ENCODE results near the gene APOB.
"Not testable (repeated sequence)": the region's sequence is repeated elsewhere in the genome, so short reads cannot be mapped to it uniquely, and the experiment has no call there.

Gene APOB

GRCh38 chr2:21032338-21033236 is 11.3 kb downstream of the APOB start:
- H3K27me3 Mint-ChIP-seq: peaks cover 8 to 28% of the 10 kb centered on the region in 2 donors
- no peak for DNase-seq
- no peaks in the 10 kb centered on the region for H3K9me3 Mint-ChIP-seq
- no peak overlapping the region for H3K4me3 Mint-ChIP-seq
- no peak for ATAC-seq (replicated peaks)
- H3K27ac Mint-ChIP-seq: no peak overlapping the region
- no peaks in the 10 kb centered on the region for H3K36me3 Mint-ChIP-seq (ENCODE audit: insufficient read depth)
- peaks cover 0 to 4% of the 10 kb centered on the region in 2 donors for H3K4me1 Mint-ChIP-seq (ENCODE audit: low read depth in 2 of 2)

- no peak for DNase-seq
- Mint-ChIP-seq H3K36me3 (ENCODE audit: insufficient read depth) (no peaks in the 10 kb centered on the region), H3K4me1 (ENCODE audit: low read depth in 2 of 2) (peaks cover 0 to 2% of the 10 kb centered on the region in 2 donors), H3K27me3 (peaks cover 8 to 22% of the 10 kb centered on the region in 2 donors), H3K4me3 (no peak overlapping the region), H3K9me3 (no peaks in the 10 kb centered on the region), H3K27ac (no peak overlapping the region)
- ATAC-seq (replicated peaks): no peak
These were observed 12.6 kb downstream of the APOB start for GRCh38 chr2:21030983-21031968.

- H3K4me1 Mint-ChIP-seq (ENCODE audit: low read depth in 2 of 2): no peaks in the 10 kb centered on the region
- peaks cover 8 to 9% of the 10 kb centered on the region in 2 donors for H3K27me3 Mint-ChIP-seq
These were observed 14.4 kb downstream of the APOB start for GRCh38 chr2:21029519-21029918.

GRCh38 chr2:21028951-21029350 is 14.9 kb downstream of the APOB start:
- H3K4me3 Mint-ChIP-seq; H3K9me3 Mint-ChIP-seq; ATAC-seq (replicated peaks); H3K27me3 Mint-ChIP-seq; H3K36me3 Mint-ChIP-seq (ENCODE audit: insufficient read depth); H3K4me1 Mint-ChIP-seq (ENCODE audit: low read depth in 2 of 2); H3K27ac Mint-ChIP-seq; DNase-seq: not testable (repeated sequence)

More at GRCh38 chr2:21029519-21029918, 14.4 kb downstream of the APOB start:
- H3K4me3 Mint-ChIP-seq: no peak overlapping the region
- no peak for ATAC-seq (replicated peaks)
- no peaks in the 10 kb centered on the region for H3K36me3 Mint-ChIP-seq (ENCODE audit: insufficient read depth)
- H3K27ac Mint-ChIP-seq: no peak overlapping the region
- no peaks in the 10 kb centered on the region for H3K9me3 Mint-ChIP-seq
- no peak for DNase-seq

GRCh38 chr2:21028021-21028947 is 15.6 kb downstream of the APOB start:
- H3K27me3 Mint-ChIP-seq: peaks cover 8 to 9% of the 10 kb centered on the region in 2 donors
- ATAC-seq (replicated peaks): no peak
- no peaks in the 10 kb centered on the region for H3K9me3 Mint-ChIP-seq
- no peak overlapping the region for H3K4me3 Mint-ChIP-seq
- no peaks in the 10 kb centered on the region for H3K4me1 Mint-ChIP-seq (ENCODE audit: low read depth in 2 of 2)
- no peak overlapping the region for H3K27ac Mint-ChIP-seq
- DNase-seq: no peak
- H3K36me3 Mint-ChIP-seq (ENCODE audit: insufficient read depth): no peaks in the 10 kb centered on the region

GRCh38 chr2:21026479-21027282 is 17.2 kb downstream of the APOB start:
- Mint-ChIP-seq H3K4me1 (ENCODE audit: low read depth in 2 of 2) (no peaks in the 10 kb centered on the region), H3K9me3 (no peaks in the 10 kb centered on the region), H3K4me3 (no peak overlapping the region), H3K27ac (no peak overlapping the region), H3K27me3 (peaks cover 8 to 9% of the 10 kb centered on the region in 2 donors), H3K36me3 (ENCODE audit: insufficient read depth) (no peaks in the 10 kb centered on the region)
- DNase-seq (no peak), ATAC-seq (replicated peaks) (no peak)

GRCh38 chr2:21025690-21026478 is 18.0 kb downstream of the APOB start:
- H3K9me3 Mint-ChIP-seq: no peaks in the 10 kb centered on the region
- ATAC-seq (replicated peaks) (no peak), DNase-seq (no peak)
- no peaks in the 10 kb centered on the region for H3K4me1 Mint-ChIP-seq (ENCODE audit: low read depth in 2 of 2)
- H3K27me3 Mint-ChIP-seq: peaks cover 8 to 9% of the 10 kb centered on the region in 2 donors
- no peak overlapping the region for H3K27ac Mint-ChIP-seq
- no peak overlapping the region for H3K4me3 Mint-ChIP-seq
- H3K36me3 Mint-ChIP-seq (ENCODE audit: insufficient read depth): no peaks in the 10 kb centered on the region

- Mint-ChIP-seq H3K36me3 (ENCODE audit: insufficient read depth) (no peaks in the 10 kb centered on the region), H3K27me3 (peaks cover 8 to 9% of the 10 kb centered on the region in 2 donors), H3K27ac (no peak overlapping the region), H3K4me3 (no peak overlapping the region), H3K9me3 (no peaks in the 10 kb centered on the region), H3K4me1 (ENCODE audit: low read depth in 2 of 2) (no peaks in the 10 kb centered on the region)
- DNase-seq: no peak
- ATAC-seq (replicated peaks): no peak
These were observed 19.0 kb downstream of the APOB start for GRCh38 chr2:21024722-21025389.

GRCh38 chr2:21024198-21024597 is 19.7 kb downstream of the APOB start:
- Mint-ChIP-seq H3K36me3 (ENCODE audit: insufficient read depth) (no peaks in the 10 kb centered on the region), H3K4me3 (no peak overlapping the region), H3K27me3 (peaks cover 8 to 9% of the 10 kb centered on the region in 2 donors), H3K9me3 (no peaks in the 10 kb centered on the region), H3K27ac (no peak overlapping the region), H3K4me1 (ENCODE audit: low read depth in 2 of 2) (no peaks in the 10 kb centered on the region)
- ATAC-seq (replicated peaks): no peak
- DNase-seq: no peak

- Mint-ChIP-seq H3K27ac (no peak overlapping the region), H3K4me3 (no peak overlapping the region), H3K9me3 (no peaks in the 10 kb centered on the region), H3K4me1 (ENCODE audit: low read depth in 2 of 2) (no peaks in the 10 kb centered on the region), H3K27me3 (peaks cover 5 to 7% of the 10 kb centered on the region in 2 donors), H3K36me3 (ENCODE audit: insufficient read depth) (no peaks in the 10 kb centered on the region)
- ATAC-seq (replicated peaks): no peak
- DNase-seq: no peak
These were observed 20.3 kb downstream of the APOB start for GRCh38 chr2:21023419-21024181.

Data from effector memory CD8-positive, alpha-beta T cell (primary cell).